Activated CD8-positive, alpha-beta memory T cell treated with anti-CD3 and anti-CD28 coated beads, Interleukin-2, amount 50 U/mL, for 1 hour (primary cell): ENCODE measurements around the gene VILL.
"Not testable (repeated sequence)": the region's sequence is repeated elsewhere in the genome, so short reads cannot be mapped to it uniquely, and the experiment has no call there.

Experiments used
- DNase-seq: peaks from one replicate; pipeline ENCODE4 v3.0.0-alpha.2; 2020; ENCODE audit errors: extremely low read depth

The VILL gene

DNA sequence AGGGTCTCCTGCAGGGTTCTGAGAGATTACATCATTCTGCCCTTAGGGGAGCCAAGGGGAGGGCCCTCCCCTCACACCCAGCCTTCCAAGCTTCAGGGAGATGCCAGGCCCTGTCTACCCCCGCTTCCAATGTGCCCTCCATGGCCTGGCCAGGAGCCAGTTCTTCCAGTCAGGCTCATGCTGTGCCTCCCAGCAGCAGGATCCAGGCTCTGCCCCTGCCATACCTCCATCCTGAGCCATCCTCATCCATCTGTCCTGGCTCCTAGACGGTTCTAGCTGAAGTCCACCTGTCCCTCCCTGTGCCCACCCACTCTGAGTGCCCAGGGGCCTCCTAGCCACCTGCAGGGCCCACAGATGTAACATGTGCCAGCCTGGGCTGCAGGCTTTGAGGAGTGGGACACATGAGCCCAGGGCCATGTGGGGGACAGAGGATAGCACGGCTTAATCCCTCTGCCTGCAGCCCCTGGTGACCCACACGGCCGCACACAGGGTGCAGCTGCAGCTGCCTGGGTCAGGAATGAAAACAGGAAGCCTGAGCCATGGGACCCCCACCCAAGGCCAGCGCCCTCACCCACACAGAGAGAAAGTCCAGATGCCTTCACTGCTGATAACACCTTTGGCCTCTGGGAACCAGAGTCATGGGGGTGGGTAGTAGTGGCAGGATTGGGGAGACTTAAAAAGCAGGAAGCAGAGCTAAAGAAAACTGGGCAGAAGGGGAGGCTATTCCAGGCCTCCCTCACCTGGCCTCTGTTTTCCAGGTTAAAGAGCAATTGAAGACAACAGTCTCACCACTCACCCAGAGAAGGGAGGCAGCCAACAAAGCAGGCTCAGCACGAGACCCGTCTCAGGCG, 27.1 kb downstream of the VILL start:
- no peak for DNase-seq

DNA sequence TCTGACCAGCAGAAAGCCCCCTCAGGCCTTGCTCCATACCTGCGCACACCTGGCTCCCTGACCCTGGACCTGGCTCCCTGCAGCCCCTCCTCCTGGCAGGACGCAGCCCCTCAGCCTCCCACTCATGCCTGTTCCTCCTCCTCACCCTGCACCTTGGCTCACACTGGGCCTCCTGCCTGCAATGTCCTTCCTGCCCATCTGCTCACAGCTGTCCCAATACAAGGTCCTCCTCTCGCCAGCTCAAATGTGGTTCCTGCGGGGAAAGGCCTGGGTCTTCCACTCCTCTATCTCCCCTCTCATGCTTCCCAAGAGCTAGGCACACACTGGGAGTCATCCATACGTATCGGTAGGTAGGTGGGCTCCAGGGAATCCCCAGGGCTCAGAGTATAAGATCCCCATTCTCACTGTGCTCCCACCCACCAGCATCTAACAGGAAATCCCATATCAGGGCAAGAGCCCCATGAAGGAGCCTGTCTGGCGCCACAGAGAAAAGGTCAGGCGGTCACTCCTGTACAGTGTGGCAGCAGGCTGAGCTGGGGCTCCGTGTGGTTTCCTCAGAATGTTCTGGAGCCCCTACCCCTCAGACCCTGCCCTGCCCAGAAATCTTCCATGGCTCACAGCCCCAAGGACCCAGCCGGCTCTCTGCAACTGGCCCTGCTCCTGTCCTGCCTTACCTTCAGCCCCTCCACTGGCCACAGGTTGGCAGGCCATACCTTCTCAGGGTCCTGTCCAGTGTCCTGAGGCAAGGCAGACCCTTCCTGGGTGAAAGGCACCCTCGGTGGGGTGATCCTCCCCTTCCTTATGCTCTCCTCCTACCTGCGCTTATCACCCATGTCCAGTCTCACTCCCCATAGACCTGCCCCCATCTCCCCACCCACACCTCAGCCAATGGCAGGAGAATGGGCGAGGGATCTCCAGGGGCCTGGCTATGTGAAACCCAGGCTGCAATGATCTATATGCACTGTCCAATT, 28.0 kb downstream of the VILL start:
- no peak for DNase-seq

DNA sequence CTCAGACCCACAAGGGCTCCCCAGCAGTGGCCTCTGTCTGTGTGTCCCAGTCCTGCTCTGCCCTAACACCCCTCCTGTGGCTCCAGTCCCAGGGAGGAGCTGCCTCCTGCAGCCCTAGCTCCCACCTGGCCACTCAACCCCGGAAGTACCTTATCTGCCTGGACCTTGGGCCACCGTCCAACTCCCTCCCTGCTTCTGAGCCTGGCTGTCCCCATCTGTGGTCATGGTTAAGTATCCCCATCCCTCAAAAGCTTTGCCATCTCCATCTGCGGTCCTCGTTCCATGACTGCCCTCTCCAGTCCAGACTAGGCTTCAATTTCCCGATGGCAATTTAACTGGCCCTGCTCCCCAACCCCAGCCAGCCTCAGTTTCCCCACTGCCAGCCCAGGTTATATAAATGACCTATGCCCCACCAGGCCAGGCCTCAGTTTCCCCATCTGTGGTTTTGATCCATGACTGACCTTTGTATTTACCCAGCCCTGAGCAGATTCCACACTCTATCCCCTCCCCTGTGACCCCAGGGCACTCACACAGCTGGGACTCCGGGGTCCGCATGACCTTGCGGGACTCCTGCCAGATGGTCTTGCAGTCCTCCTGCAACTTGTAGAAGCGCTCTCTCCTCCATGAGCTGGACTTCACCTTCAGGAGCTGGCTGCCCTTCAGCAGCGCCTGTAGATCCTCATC, 29.2 kb downstream of the VILL start:
- no peak for DNase-seq

- DNase-seq = no peak
Observed at GRCh38 chr3:38020342-38020726, 29.7 kb downstream of the VILL start.

GRCh38 chr3:38021196-38021595, 30.6 kb downstream of the VILL start:
- DNase-seq = no peak

DNA sequence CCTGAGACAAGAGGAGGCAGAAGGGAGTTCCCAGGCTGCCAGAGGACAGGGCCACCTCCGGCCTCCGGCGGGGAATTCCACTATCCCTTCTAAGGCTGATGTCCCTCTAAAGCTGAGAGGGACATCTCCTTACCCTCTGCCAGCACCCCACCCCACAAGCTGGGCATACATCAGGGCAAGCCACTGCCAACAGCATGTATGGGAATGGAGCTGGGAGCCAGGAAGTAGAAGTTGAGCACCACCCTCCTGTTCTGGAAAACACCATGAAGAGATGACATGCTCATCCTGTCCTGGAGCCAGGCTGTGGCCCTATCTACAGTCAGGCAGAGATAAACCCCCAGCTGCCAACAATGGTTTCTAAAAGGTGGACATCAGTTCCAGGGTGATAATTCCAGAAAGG, 31.7 kb downstream of the VILL start:
- no peak for DNase-seq

- DNase-seq = no peak
Observed at GRCh38 chr3:38022896-38023709, 32.5 kb downstream of the VILL start.

- DNase-seq = no peak
Observed at GRCh38 chr3:38026856-38027255, 36.3 kb downstream of the VILL start.

DNA sequence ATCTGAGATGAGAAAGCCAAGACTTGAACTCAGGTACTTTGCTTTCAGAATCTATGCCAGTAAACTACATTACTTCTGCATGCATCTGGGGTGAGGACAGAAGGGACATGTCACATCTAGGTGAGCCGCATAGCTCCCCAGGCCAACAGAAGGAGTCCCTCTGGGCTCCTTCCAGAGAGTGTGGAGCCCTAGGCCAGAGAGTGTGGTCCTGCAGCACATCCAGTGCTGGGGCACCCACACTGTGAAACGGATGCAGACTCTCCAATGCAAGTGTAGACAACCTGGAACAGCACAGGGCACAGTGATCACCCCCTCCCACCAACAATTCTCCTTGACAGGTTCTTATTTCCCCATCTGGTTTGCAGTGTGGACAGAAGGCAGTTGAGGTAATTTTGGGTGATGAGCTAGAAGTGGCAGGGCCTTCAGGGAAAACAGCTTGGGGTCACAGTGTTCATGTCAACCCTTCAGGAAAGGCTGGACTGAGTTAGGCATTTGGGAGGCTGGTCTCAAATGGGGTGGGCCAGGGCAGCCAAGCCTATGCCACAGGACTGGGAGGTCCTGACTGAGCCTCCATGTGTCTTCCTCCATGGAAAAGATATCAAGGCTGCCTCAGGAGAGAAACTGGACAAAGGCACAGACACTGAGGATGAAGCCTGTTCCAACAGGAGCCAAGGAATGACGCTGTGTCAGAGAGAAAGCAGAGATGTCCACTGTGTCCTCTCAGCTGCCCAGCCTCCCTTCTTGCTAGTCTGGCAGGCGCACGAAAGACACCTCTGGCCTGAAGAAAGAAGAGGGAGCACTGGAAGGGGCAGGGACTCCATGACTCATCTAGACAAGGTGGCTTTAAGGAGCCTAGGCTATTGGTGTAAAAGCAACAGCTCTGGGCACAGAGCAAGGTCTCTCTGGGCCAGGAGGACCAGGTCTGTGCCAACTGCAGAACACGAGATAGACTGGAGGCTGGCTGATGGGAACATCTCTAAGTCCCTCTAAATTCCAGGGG, 37.2 kb downstream of the VILL start:
- no peak for DNase-seq

- DNase-seq = no peak
Observed at GRCh38 chr3:38028621-38029361, 38.2 kb downstream of the VILL start.

- DNase-seq = no peak
Observed at GRCh38 chr3:38029400-38030125, 39.0 kb downstream of the VILL start, which contains the start of gene PLCD1. Gene PLCD1, minus strand, starts transcription at chr3:38029642. Its CDS starts 103 bp downstream, at chr3:38029539.

DNA sequence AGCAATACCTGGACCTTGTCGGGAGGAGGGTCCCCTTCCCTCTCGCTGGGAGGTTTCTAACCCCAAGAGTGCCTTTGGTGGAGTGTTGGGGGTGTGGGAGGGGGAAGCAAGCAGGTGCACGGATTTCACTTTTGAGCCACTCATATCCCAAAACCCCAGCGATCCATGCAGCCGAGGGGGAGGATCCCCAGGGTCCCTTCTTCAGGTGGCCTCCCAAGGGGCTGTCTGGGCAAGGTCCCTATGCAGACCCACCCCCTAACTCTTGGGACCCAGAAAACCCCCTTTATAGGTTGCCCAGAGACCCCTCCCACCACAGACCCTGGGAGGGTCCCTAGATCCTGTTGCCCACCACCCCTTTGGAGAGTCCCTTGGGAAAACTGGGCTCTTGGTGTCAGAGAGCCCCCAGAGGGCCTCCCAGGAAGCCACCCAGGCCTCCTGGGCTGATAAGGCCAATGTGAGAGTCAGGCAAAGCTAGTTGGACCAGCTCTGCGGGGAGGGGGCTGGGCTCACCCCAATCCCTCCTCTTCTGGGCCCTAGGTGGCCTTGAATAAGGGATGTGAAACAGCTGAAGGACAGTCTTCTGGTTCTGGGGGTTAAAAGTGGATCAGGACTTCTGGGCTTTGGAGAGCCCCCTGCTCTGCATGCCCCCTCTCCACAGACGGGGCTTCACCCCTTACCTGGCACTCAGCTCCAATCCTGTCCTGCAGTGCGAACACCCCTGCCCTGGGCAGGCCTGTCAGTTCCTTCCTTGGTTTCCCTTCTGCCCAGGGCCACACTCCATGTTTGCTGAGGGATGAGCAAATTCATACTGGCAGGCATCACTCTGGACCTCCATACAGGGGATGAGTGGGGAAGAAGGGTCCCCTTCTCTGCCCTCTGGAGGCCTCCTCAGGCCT, 39.8 kb downstream of the VILL start:
- no peak for DNase-seq

- no peak for DNase-seq
Observed at GRCh38 chr3:38031022-38031994, 40.7 kb downstream of the VILL start.

GRCh38 chr3:38032328-38032865, 41.8 kb downstream of the VILL start:
- DNase-seq = no peak

DNA sequence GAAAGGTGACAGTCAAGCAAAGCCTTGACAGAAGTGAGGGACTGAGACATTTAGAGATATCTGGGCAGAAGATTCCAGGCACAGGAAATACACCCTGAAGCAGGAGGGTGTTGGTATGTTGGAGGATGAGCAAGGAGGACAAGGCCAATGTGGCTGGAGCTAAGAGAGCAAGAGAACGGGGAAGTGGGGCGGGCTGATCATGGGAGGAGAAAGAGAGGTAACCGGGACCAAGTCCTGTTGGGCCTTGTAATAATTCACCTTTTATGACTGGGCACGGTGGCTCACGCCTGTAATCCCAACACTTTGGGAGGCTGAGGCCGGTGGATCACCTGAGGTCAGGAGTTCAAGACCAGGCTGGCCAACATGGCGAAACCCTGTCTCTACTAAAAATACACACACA, 43.0 kb downstream of the VILL start:
- DNase-seq = not testable (repeated sequence)

- not testable (repeated sequence) for DNase-seq
Observed at GRCh38 chr3:38034335-38034734, 43.7 kb downstream of the VILL start.
